ENCODE results near the gene CRTC3.
"Not testable (repeated sequence)": the region's sequence is repeated elsewhere in the genome, so short reads cannot be mapped to it uniquely, and the experiment has no call there.

CRTC3 gene

GRCh38 chr15:90636993-90637392, 107.3 kb downstream of the CRTC3 start:
- not testable (repeated sequence) for DNase-seq

GRCh38 chr15:90637693-90638092, 108.0 kb downstream of the CRTC3 start:
- DNase-seq, result no peak

GRCh38 chr15:90638201-90638691, 108.5 kb downstream of the CRTC3 start:
- no peak for DNase-seq

DNA sequence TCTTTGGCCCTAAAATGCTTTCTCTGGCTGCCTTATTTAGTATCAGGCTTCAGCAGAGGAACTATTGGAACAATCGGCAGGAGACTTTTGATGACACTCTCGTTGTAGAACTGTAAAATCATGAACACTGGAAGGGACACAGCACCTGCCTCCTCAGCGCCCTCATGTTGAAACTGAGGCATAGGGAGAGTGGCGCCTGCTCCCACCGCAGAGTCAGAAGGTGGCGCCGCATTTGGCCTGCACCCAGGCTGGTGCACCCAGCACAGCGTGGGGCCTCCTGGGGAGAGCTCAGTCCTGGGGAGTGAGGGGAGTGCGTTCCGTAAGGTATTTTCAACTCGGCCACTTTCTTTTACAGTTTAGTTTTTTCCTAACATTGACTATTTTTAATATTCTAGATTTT, 109.2 kb downstream of the CRTC3 start:
- DNase-seq, result no peak

- DNase-seq, result no peak
Observed at GRCh38 chr15:90640862-90641261, 111.1 kb downstream of the CRTC3 start.

GRCh38 chr15:90641581-90642463, 112.1 kb downstream of the CRTC3 start:
- DNase-seq, result no peak

GRCh38 chr15:90642464-90643300, 113.0 kb downstream of the CRTC3 start:
- no peak for DNase-seq

DNA sequence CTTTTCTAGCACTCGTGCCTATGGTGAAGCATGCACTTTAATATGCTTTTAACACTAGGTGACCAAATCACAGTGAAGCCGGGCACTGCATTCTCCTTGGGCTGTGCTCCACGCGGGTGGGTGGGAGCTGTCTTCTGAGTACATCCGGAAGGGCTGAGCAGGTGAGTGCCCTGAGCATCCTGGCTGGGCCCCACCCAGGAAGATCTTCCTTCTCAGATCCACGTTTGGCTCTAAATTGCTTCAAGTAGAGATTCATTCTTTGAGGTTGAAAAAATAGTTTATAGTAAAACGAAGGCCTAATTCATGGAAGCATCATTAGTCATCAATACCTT, 113.5 kb downstream of the CRTC3 start:
- DNase-seq, result no peak

DNA sequence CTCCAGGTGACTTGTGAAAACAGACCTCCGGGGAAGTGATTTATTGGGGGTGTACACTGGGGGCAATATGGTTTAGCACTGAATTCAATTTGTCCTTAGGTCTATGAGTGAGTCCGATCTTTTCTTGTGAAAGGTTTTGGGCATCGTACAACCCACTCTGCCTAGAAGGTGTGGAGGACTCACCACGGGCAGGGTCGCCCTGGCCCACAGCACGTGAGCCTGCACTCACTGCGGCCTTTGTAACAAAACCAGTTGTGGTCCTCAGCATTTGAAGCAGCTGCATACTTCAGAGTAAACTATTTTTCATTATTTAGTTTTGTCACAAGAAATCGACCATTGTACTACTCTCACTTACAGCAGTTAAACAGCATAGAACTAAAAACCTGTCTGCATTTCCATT, 114.8 kb downstream of the CRTC3 start:
- no peak for DNase-seq

DNA sequence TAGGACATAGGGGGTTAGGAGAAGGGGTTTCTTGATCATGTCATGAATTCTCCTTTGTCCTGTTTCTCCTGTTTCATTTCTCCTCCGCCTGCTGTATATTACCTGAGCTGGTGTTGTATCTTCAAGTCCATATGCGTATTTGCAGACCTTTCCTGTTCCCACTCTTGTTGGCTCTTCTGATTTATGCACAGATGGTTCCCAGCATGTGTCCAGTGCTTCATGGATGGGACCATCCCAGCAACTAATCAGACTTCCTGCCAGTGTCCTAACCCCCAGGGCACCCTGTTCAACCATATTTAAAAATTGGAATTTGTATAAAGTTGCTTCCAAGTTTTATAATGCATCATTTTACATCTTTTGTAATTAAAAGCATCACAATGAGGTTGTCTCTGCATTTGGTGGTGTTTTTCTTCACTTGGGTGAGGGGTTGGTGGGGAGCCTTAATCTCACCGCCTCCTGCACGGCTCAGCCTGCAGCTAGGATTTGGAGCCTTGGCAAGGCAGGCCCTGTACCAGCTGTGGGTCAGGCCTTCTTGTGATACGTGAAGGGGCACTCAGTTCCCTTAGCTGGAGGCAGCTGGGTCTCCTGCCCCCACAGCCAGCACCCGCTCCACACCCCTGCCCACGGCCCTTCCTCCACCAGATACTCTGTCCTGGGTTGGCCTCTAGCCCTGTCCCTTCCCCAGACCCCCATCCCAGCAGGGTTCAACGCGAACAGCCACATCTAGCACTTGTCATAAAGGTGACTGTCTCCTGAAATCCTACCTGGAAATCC, 115.4 kb downstream of the CRTC3 start:
- DNase-seq, result no peak

GRCh38 chr15:90645873-90646575, 116.3 kb downstream of the CRTC3 start:
- DNase-seq, result no peak

- DNase-seq, result no peak
Observed at GRCh38 chr15:90646662-90647305, 117.1 kb downstream of the CRTC3 start.

GRCh38 chr15:90647326-90647725, 117.6 kb downstream of the CRTC3 start:
- no peak for DNase-seq

DNA sequence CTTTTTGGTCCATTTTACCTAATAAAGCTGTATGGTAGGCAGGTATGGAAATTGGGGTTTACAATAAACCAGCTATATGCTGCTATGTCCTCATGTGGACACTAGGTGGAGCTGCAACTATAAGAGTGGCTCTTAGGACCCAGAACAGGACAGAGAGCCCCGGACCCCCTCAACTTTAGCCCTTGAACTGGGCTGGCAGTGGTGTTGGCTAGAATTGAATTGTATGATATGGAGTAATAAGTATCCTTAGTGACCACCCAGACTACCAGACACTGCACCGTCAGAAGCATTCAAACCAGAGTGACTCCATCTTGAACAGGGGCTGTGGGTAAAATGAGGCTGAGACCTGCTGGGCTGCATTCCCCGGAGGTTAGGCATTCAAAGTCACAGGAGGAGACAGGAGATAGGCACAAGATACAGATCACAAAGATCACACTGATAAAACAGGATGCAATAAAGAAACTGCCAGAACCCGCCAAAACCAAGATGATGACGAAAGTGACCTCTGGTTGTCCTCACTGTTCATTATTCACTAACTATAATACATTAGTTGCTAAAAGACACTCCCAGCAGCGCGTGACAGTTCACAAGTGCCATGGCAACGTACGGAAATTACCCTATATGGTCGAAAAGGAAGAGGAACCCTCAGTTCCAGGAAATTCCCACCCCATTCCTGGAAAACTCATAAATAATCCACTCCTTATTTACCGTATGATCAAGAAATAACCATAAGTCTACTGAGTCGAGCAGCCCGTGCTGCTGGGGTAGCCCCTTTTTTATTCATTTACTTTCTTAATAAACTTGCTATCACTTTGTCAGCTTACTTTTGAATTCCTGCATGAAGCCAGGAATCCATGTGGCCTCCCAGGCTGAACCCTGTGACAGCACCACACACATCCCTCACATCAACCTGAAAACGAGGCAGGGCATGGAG, 118.7 kb downstream of the CRTC3 start:
- peak; percentile 64 for DNase-seq

GRCh38 chr15:90650117-90650955, 120.6 kb downstream of the CRTC3 start:
- DNase-seq, result no peak

GRCh38 chr15:90650956-90651689, 121.4 kb downstream of the CRTC3 start:
- no peak for DNase-seq

- no peak for DNase-seq
Observed at GRCh38 chr15:90654233-90655136, 124.8 kb downstream of the CRTC3 start.

All from femur (tissue), 1 donor.